Measurements from ENCODE around the gene OR2AG1. TPM values are rescaled to one million over a fixed set of nuclear protein-coding genes. Genes with fewer than 3 reads are reported as not detected.

The OR2AG1 gene
- total RNA-seq (2022; extraction: Qiagen RNA extraction), result not detected in 5 replicates

DNA sequence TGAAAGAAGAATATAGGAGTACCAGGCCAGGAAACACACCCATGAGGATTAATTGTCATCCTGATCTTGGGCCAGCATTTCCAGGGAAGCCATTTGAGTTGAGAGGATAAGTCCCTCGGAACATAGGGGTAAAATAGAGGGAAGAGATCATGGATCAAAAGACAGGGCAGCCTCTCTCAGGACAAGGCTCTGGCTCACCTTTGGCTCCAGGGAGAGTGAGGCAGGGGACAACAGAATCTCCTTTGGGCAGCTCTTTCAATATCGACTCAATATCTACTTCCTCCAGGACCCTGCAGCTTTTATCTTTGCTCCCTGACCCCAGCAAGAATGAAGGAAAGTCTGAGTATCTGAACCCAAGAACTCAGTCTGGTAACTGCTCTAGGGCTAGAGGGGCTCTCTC, at the start of gene OR2AG1:
Gene OR2AG1, plus strand, starts transcription at position 301 of the 400 bp plus-strand sequence. CDS start 2,018 bp downstream, outside the sequence.

GRCh38 chr11:6771926-6772893, 10.6 kb upstream of the OR2AG1 start, which contains the start of gene OR2AG2:
Gene OR2AG2, minus strand, starts transcription at chr11:6771976. Its CDS starts 3,019 bp downstream, at chr11:6768957.

GRCh38 chr11:6799402-6799801, 16.6 kb downstream of the OR2AG1 start, which contains the start of gene OR6A2:
Gene OR6A2, minus strand, starts transcription at chr11:6799689. Its CDS starts 3,981 bp downstream, at chr11:6795708.

Other genes with a start within 250 kb of the OR2AG1 start
- 23.2 to 35.1 TPM (median 30.5 TPM) in 5 replicates for gene RRP8, start 179.4 kb upstream of the OR2AG1 start, total RNA-seq (2022; extraction: Qiagen RNA extraction)
- 111 to 117 TPM (median 114 TPM) in 5 replicates for gene ILK, start 179.2 kb upstream of the OR2AG1 start, total RNA-seq (2022; extraction: Qiagen RNA extraction)
- 171 to 245 TPM (median 223 TPM) in 5 replicates for gene TAF10, start 170.8 kb upstream of the OR2AG1 start, total RNA-seq (2022; extraction: Qiagen RNA extraction)
- 39.1 to 45.9 TPM (median 42.1 TPM) in 5 replicates for gene TPP1, start 163.6 kb upstream of the OR2AG1 start, total RNA-seq (2022; extraction: Qiagen RNA extraction)
- 0.07 to 0.08 TPM (median 0.07 TPM) in 5 replicates for gene DCHS1, start 127.2 kb upstream of the OR2AG1 start, total RNA-seq (2022; extraction: Qiagen RNA extraction)
- 88.3 to 99.9 TPM (median 90.9 TPM) in 5 replicates for gene MRPL17, start 99.7 kb upstream of the OR2AG1 start, total RNA-seq (2022; extraction: Qiagen RNA extraction)
- gene OR2AG2, start 11.0 kb upstream of the OR2AG1 start, total RNA-seq (2022; extraction: Qiagen RNA extraction), result 0.06 to 0.11 TPM in 2 of 5 replicates, not detected in the others
- gene OR6A2, start 16.7 kb downstream of the OR2AG1 start, total RNA-seq (2022; extraction: Qiagen RNA extraction), result not detected in 5 replicates
- gene OR10A5, start 62.7 kb downstream of the OR2AG1 start, total RNA-seq (2022; extraction: Qiagen RNA extraction), result not detected in 5 replicates
- not detected in 5 replicates for gene OR10A2, start 80.0 kb downstream of the OR2AG1 start, total RNA-seq (2022; extraction: Qiagen RNA extraction)
- not detected in 5 replicates for gene OR10A4, start 93.6 kb downstream of the OR2AG1 start, total RNA-seq (2022; extraction: Qiagen RNA extraction)
- gene OR2D2, start 109.5 kb downstream of the OR2AG1 start, total RNA-seq (2022; extraction: Qiagen RNA extraction), result not detected in 5 replicates
- gene OR2D3, start 138.0 kb downstream of the OR2AG1 start, total RNA-seq (2022; extraction: Qiagen RNA extraction), result not detected in 5 replicates
- gene ZNF215, start 143.4 kb downstream of the OR2AG1 start, total RNA-seq (2022; extraction: Qiagen RNA extraction), result 0.77 to 1.1 TPM (median 0.86 TPM) in 5 replicates
- gene ZNF214, start 237.3 kb downstream of the OR2AG1 start, total RNA-seq (2022; extraction: Qiagen RNA extraction), result 0.72 to 1.2 TPM (median 0.93 TPM) in 5 replicates
- not detected in 5 replicates for gene NLRP14, start 237.5 kb downstream of the OR2AG1 start, total RNA-seq (2022; extraction: Qiagen RNA extraction)